NCI-H1092 treated with DMSO at 0.1 percent for 48 hours (cell line): ENCODE data around the gene CALU.

Source experiments
- DNase-seq: peaks from one replicate; lab custom pipeline; 2025; lab: John Stamatoyannopoulos, UW

The CALU gene

GRCh38 chr7:128739048-128739962 is at the start of gene CALU:
TSS of gene CALU (plus strand) at chr7:128739359. CDS start at chr7:128748584, 9,225 bp downstream.
- peak; percentile 97 for DNase-seq

- no peak for DNase-seq
Measured at GRCh38 chr7:128691227-128691626, 47.9 kb upstream of the CALU start.

GRCh38 chr7:128692623-128693270 is 46.4 kb upstream of the CALU start:
- DNase-seq = no peak

- no peak for DNase-seq
Measured at GRCh38 chr7:128693373-128694015, 45.7 kb upstream of the CALU start.

- no peak for DNase-seq
Measured at GRCh38 chr7:128694738-128695137, 44.4 kb upstream of the CALU start.

GRCh38 chr7:128697302-128697905 is 41.8 kb upstream of the CALU start:
- DNase-seq = no peak

GRCh38 chr7:128699196-128699712 is 39.9 kb upstream of the CALU start:
- DNase-seq = no peak

- DNase-seq = no peak
Measured at GRCh38 chr7:128699895-128700294, 39.3 kb upstream of the CALU start.

- no peak for DNase-seq
Measured at GRCh38 chr7:128701062-128701785, 37.9 kb upstream of the CALU start.

GRCh38 chr7:128703609-128704241 is 35.4 kb upstream of the CALU start:
- no peak for DNase-seq

- no peak for DNase-seq
Measured at GRCh38 chr7:128705891-128706333, 33.2 kb upstream of the CALU start.

GRCh38 chr7:128707752-128708151 is 31.4 kb upstream of the CALU start:
- DNase-seq = no peak

- DNase-seq = no peak
Measured at GRCh38 chr7:128708235-128708634, 30.9 kb upstream of the CALU start.

- DNase-seq = no peak
Measured at GRCh38 chr7:128708824-128709223, 30.3 kb upstream of the CALU start.

GRCh38 chr7:128710481-128710880 is 28.7 kb upstream of the CALU start:
- DNase-seq = no peak

- no peak for DNase-seq
Measured at GRCh38 chr7:128713794-128714193, 25.4 kb upstream of the CALU start.

GRCh38 chr7:128714701-128715495 is 24.3 kb upstream of the CALU start:
- no peak for DNase-seq

GRCh38 chr7:128718967-128719642 is 20.1 kb upstream of the CALU start:
- DNase-seq = no peak

GRCh38 chr7:128721376-128721775 is 17.8 kb upstream of the CALU start:
- no peak for DNase-seq
